Left renal cortex interstitium (tissue), 4 donors: ENCODE results near the gene MIER2. TPM values are rescaled to one million over a fixed set of nuclear protein-coding genes. Genes with fewer than 3 reads are reported as not detected.

ENCODE experiments used
- DNase-seq, 4 donors: peaks; one replicate each; pipeline ENCODE4 v3.0.0-alpha.2; 2013; ENCODE audit warnings: low read depth in 4 of 4, low spot score in 2 of 4, missing footprints in 1 of 4
- polyA plus RNA-seq, 4 donors: library from polyadenylated mRNA; unstranded; fragments of 120-200 nt; gene quantifications; one replicate each; pipeline ENCODE4 v1.2.1, GENCODE V29; 2013; ENCODE audit not compliant: insufficient read length in 4 of 4

MIER2 gene
- polyA plus RNA-seq, 4 donors = 24.0 to 36.6 (median 31.3) TPM

DNA sequence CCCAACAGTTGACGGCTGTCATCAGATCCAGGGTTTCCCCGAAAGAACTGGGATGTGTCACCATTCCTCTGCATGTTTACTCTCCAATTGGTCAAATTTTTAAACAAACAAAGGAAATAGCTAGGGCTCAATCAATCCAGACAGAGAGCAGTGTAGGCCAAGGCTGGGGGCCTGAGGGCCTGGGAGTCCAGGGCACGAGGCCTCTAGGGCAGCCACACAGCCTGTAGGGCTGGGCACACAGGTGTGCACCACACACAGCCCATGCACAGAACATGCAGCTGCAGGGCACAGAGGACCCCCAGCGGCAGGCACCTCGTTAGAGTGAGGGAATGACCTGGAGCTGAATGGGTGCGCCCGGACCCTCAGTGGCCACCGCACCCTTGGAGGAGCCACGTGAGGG, 9.5 kb downstream of the MIER2 start:
- no peak for DNase-seq

DNA sequence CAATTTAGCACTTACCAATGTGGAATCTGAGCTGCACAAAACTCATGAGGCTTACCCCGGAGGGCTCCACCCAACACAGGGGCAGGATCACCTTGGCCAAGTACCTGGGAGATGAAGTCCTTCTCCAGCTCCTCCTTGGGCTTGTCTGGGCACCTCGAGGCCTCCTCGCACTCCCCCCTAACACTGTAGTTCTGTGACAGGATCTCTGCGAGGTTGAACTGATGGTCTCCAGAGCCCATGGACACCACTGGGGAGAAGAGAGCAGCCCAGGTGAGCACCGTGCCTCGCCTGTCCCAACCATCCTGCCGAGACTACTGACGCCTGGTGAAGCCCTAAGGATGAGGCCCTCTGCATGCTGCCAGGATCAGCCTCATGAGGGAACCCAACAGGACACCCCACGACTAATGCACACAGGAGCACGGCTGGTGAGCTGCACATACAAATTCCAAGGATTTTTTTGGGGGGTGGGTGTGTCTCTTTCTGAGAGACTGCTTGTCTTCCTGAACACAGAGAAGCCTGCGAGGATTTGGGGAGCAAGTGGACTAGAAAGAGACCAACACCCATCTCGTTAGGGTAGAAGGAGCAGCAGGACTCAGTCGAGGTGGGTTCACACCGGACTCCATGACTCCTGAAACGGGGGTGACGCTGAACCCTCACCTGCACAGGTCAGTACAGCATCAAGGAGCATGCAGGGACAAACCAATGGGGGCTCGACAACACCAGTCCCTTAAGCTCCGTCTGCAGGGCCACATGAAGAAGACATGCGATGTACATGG, 10.1 kb downstream of the MIER2 start:
- no peak for DNase-seq

DNA sequence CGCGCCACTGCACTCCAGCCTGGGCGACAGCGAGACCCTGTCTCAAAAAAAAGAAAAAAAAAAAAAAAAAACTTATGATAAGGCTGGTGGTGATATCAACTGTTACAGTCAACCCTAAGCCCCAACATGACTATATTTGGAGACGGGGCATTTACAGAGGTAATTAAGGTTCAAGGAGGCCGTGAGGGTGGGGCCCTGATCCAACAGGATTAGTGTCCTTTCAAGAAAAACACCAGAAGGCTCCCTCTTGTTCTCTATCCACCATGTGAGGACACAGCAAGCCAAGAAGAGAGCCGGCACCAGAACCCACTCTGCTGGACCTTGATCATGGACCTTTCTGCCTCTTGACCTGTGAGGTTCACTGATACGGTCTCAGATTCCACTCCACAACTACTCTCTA, 14.1 kb downstream of the MIER2 start:
- no peak for DNase-seq

DNA sequence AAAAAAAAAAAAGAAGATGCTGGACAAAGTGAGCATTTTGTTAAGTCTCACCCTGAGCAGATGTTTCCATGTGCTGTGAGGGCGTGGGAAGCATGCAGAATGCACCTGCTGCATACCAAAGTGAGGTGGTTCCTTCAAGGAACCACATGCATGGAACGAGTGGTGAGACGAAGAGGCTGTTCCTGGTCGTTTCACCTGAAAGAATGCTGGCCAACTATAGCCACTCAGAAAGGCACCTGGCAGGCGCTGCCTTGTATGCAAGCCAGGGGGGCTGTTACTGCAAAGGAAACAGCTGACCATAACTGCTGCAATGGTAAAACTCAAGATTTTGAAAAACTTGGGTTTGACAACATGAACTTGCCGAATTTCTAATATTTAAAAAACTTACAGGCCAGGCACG, 14.7 kb downstream of the MIER2 start:
- no peak for DNase-seq

DNA sequence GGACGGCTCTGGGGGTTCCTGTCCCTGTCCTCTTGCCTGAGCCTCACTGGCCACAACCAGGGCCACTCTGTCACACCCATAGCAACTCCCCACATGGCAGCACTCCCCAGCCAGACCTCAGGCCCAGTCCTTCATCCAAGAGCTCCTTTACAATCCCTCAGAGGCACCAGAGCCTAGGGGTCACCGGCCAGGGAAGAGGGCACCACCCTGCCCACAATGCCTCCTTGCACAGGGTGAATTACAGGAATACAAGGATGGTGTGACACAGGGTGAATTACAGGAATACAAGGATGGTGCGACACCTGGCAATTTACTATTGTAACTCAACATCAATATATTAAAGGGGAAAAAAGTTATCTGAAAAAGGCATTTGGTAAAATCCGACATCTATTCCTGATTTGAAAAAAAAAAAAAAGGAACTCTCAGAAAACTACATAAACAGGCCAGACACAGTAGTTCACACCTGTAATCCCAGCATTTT, 16.5 kb downstream of the MIER2 start:
- DNase-seq = no peak

DNA sequence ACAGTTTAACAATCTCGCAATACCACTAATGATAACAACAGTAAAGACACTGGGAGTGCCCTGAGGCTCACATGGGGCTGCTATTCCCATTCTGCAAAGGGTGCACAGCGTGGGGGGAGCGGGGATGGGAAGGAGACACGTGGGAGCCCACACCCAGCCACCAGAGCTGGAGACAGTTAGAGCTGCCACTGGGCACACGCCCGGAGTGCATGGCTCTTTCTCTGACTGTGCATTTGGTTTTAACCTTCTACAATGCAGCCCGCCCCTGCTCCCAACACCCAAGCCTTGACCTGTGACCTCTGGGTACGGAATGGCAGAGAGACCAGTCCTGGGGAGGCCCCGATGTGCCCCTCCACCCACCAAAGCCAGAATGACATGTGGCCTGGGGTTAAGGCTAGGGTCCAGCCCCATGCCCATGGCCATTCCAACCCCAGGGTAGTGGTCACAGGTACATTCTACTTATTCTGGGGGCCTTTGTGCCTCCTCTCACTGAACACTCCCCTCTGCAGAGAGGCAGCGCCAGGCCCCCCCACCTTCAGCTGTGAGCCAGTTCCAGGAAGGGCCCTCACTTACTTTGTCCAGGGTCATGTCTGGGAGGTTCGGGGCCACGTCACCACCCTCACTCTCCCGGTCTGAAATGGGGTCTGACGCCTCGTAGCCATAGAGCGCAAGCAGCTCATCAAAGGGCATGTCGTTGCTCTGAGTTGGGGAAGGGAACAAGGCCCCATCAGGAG, 17.1 kb downstream of the MIER2 start:
- no peak for DNase-seq

DNA sequence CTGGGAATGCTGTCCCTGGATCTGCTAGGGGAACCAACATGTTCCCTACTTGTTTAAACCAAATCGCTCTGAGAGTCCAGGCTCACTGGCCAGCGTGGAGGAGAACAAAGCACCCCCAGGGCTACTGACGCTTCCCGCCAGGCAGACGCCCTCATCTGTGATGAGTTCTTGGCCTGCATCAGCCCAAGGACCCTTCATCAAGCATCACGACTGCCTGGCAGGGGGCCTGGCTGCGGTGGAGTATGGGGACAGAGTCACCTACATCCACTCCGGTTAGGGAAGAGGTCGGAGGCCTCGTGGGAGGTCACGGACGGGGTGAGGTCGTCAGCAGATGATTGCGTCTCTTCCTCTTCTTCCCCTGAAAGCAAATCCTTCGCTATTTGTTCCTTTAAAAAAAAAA, 17.7 kb downstream of the MIER2 start:
- no peak for DNase-seq

DNA sequence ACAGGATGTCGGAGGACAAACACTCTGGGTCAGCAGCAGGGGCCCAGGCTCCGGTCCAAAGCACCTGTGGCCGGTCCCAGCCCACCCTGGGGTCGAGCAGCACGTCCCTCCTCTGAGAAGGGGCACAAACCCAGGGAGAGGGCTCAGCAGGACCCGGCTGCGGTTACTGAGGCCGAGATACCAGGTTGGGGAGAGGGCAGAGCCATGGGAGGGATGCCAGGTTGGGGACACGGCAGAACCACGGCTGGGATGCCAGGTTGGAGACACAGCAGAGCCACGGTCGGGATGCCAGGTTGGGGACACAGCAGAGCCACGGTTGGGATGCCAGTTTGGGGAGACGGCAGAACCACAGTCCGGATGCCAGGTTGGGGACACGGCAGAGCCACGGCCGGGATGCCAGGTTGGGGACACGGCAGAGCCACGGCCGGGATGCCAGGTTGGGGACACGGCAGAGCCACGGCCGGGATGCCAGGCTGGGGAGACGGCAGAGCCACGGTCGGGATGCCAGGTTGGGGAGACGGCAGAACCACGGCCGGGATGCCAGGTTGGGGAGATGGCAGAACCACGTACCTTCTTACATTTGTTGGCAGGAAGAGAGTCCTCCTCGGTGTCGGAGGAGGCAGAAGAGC, 18.5 kb downstream of the MIER2 start:
- DNase-seq = no peak

DNA sequence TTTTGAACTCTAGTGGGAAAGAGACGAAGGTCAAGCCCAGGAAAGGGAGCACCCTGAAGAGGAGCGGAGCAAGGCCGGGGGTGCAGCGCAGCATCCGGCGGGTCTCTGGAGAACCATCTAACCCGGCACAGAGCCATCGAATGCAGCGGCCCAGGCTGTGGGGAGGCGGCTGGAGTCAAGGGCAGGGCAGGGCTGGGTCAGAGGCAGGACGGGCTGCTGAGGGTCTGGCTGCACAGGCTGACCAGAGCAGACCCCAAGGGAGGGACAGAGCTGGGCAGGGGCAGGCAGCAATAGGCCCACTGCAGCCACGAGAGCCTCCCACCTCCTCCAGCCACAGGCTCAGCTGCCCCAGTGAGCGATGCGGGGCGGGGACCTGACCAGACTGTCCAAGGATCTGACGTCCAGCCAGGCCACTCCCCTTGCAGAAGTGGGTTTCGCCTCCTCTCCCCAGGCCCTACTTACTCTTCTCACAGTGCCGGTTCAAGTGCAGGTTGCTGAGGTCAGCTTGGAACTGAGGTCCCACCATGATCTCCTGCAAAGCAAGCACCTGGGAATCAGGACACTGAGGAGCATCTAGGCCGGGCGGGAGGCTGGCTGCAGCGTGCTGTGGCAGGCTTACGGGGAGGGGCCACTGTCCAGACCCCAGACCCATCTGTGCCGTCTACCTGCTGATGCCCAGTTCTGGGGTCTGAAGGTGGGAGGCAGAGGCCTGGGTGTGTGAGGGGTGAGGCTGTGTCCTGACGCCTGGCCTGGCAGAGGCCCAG, 19.2 kb downstream of the MIER2 start:
- no peak for DNase-seq

DNA sequence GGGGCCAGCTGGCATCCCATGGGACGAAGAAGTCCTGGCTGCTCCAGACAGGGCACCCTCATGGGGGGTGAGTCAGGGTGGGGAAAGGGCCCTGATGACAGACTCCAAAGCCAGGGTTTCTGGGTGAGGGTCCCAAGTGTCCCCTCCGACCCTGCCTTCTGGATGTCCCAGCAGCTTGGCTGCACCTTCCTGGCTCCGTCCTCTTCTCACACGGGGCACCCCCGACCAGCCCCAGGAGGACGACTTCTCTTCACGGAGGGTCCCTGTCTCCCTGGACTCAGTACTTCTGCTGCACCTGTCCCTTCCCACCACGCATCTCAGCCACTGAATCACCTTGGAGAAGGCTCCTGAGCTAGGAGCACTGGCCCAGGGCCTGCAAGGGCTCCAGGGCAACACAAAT, 19.9 kb downstream of the MIER2 start:
- DNase-seq = no peak

DNA sequence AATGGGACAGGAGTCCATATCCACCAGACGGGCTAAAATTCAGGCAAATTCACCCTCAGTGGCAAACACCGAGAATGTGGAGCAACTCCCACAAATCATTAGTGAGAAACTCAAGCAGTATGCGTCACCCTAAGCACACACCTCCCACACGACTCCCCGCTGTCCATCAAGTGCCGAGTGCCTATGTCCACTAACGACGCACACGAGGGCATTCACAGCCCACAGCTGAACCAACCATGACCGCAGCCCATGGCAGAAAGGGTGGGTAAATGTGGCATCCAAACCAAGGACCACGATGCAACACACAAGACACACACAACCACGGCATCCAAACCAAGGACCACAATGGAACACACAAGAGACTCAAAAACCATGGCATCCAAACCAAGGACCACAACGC, 22.0 kb downstream of the MIER2 start:
- DNase-seq = no peak

DNA sequence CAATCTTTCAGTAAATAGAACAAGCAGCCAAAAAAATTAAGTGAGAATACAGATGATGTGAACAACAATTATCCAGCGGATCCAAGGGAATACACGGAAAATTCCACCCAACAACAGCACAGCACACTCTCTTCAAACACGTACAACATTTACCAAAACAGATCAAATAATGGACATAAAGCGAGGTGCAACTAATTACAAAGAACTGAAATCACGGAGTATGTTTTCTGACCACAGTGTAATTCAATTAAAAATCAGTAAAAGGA, 26.2 kb downstream of the MIER2 start:
- DNase-seq = no peak

DNA sequence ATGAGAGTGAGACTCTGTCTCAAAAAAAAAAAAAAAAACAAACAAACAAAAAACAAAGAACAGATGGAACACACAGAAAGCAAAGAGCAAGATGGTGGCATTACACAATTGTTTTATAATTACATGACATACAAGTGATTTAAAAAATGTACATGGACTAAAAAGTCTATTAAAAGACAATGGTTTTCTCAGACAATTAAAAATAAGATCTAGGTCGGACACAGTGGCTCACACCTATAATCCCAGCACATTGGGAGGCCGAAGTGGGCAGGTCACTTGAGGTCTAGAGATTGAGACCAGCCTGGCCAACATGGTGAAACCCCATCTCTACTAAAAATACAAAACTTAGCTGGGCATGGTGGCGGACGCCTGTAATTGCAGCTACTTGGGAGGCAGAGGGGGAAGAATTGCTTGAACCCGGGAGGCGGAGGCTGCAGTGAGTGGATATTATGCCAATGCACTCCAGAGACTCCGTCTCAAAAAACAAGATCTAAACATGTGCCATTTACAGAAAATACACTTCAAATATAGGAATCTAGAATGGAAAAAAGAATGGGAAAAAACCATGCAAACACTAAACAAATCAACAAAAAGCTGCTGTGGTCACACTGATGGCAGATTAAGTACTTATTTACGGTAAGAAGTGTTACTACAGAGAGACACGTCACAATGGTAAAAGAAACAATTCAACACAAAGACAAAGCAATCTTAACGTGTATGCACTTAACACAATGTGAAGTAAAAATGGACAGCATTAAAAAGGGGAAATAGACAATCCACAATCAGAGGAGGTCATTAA, 26.7 kb downstream of the MIER2 start:
- DNase-seq = no peak

DNA sequence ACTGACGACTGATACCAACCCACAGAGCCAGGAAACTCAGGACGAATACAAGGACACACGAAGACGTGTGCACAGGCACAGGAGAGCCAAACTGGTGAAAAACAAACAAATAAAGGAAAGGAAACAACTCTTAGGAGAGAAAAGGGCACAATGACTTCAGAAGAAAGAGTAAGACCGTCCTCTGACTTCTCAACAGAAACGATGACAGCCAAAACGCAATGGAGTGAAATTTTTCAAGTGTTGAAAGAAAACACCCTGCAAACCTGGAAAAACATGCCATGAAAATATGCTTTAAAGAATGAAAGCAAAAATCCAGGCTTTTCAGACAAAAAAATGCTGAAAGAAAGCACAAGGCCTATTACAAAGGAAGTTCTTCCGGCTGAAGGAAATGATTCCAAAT, 28.8 kb downstream of the MIER2 start:
- no peak for DNase-seq

DNA sequence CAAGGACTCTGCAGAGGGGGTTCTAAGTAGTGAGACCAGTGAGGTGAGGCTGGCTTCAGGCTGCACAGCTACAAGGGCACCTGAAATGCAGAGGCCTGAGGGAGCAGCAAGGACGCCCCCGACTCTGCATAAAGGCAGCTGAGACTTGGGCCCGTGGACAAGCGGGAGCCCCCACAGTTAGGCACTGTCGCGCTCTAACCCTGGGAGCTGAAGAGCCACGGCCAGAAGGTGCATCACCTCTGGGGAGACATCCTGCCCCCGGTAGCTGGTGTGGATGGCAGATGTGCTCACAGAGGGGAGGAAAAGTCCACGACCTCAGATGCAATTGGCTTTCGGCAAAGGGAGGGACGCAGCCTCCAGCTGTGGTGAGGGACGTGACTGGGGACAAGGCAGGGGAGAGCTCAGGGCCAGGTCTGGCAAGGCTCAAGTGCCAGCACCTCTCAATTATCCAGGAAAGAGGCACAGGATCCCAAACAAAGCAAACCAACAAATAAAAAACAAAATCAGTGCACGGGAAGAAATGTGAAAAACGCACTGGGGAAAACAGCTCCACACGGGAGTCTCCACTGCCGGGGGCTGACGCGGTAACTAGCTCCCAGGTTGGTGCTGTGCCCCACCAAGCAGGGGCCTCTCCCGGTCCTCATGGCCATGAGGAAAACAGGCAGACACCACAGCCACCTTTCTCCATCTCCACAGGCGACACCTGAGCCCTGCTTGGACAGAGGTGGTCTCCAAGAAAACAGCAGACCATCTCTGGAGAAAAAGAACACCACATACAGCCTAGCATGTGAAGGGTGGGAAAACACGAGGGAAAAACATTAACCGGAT, 30.4 kb downstream of the MIER2 start:
- DNase-seq = no peak

DNA sequence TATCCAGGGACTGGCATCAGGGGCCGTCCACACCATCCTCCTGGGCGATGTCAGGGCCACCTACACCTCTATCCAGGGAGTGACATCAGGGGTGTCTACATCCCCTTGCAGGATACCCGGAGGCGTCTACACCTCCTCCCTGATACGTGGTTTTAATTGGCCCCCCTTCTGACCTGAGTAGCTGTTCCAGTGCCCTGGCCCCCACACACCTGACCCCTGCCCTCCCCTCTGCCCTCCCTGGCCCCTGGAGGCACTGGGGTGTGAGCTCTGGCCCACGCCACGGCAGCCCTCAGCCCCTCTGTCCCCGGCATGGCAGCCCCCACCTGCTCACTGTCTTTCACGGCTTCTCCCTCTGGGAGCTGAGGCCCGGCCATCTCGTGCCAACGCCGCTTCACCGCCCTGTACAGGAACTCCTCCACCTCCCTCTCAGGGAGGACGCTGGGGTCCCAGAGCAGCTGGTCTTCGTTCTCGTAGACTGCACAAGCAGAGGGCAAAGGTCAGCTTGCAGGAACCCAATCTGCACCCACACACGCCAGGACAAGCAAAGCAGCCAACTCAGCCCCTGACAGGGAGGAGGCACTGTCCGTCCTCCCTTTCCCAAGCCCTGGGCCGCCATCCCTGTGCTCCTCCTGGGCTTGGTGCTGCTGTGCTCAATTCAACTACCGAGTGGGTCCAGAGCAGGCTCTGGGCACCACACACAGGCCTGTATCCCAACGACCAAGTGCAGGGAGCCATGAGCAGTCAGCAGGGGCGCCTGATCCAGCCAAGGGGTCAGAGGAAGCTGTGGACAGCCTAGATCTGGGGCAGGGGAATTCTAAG, 31.2 kb downstream of the MIER2 start:
- no peak for DNase-seq

DNA sequence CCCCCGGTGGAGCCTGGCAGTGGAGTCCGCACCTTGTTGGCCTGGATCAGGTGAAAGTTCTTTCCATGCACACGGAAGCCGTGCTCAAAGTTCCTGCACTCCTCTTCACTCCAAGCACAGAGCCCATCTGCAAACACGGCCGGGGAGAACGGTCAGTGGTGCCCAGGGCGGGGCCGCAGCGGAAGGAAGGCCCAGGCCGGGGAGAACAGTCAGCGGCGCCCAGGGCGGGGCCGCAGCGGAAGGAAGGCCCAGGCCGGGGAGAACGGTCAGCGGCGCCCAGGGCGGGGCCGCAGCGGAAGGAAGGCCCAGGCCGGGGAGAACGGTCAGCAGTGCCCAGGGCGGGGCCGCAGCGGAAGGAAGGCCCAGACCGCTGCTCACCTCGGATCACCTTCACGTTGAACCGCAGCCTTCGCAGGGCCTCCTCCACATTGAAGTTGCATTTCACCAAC, 32.8 kb downstream of the MIER2 start:
- DNase-seq = no peak

DNA sequence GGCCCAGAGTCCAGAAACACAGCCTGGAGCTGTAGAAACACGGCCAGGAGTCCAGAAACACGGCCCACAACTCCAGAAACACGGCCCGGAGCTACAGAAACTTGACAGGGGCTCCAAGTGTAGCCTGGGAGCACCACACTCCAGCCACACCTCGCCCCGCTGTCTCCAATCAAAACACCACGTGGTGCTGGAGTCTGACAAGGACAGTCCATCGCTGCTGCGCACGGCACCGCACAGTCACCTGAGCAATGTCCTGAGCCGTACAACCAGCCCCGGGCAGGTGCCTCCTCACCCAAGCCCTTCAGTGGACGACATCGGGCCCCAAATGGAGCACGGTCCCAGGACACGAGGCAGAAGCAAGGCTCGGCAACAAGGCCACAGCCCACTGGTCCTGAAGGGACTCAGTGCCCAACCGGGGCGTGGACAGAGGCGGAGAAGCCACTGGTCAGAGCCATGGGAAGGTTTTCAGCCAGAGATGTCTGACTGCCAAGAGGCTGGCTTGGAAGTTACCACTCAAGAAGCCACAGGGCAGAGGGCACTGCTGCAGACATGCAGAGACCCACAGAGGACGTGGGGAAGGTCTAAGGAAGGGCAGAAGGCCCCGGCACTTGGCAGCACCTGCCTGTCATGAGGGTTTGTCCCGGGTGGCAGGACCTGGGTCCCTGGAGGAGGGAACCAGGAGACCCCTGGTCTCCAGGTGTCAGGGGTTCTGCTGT, 33.7 kb downstream of the MIER2 start:
- no peak for DNase-seq
